GM23338 (cell line): Measurements from ENCODE around the gene DCTN5. TPM values are rescaled to one million over a fixed set of nuclear protein-coding genes. Genes with fewer than 3 reads are reported as not detected.
A peak's percentile ranks its signal among the peaks of the same experiment; 100 is the strongest.

Source experiments
- ATAC-seq: fragments of 200-7000 bp; cut with Tn5 transposase; 3 replicates; pipeline ENCODE4 v1.9.1; 2020
- DNase-seq: peaks from one replicate; pipeline ENCODE4 v3.0.0-alpha.2; 2015; ENCODE audit warnings: low spot score
- H2AFZ ChIP-seq: fragments of 200-600 bp; sonication (generic); 2 replicates; pipeline ENCODE4 v1.8.0; 2016; ENCODE audit warnings: antibody characterized with exemption, mild to moderate bottlenecking, moderate library complexity
- H3F3A ChIP-seq: fragments of 200-600 bp; sonication (generic); replicated peaks from 2 replicates; pipeline ENCODE4 v1.8.0; 2017; ENCODE audit warnings: antibody characterized with exemption, mixed run types, low read depth
- H3K27ac ChIP-seq: fragments of 200-600 bp; sonication (generic); 2 replicates; pipeline ENCODE4 v1.6.1; 2016; ENCODE audit warnings: low read depth
- H3K27me3 ChIP-seq: fragments of 200-600 bp; sonication (generic); 2 replicates; pipeline ENCODE4 v1.8.0; 2016; ENCODE audit warnings: mild to moderate bottlenecking, mixed run types, moderate library complexity; ENCODE audit not compliant: insufficient read depth
- H3K36me3 ChIP-seq: fragments of 200-600 bp; sonication (generic); 2 replicates; pipeline ENCODE4 v1.8.0; 2016; ENCODE audit warnings: mild to moderate bottlenecking; ENCODE audit not compliant: insufficient read depth
- H3K4me1 ChIP-seq: fragments of 200-600 bp; sonication (generic); 2 replicates; pipeline ENCODE4 v1.8.0; 2016; ENCODE audit warnings: mild to moderate bottlenecking, moderate library complexity; ENCODE audit not compliant: insufficient read depth
- H3K4me2 ChIP-seq: fragments of 200-600 bp; sonication (generic); 2 replicates; pipeline ENCODE4 v1.7.1; 2017; ENCODE audit warnings: mixed run types
- H3K4me3 ChIP-seq: fragments of 200-600 bp; sonication (generic); 2 replicates; pipeline ENCODE4 v1.6.1; 2016; ENCODE audit warnings: mixed run types
- H3K79me2 ChIP-seq: fragments of 200-600 bp; sonication (generic); replicated peaks from 2 replicates; pipeline ENCODE4 v1.8.0; 2017; ENCODE audit warnings: mild to moderate bottlenecking; ENCODE audit not compliant: insufficient read depth
- H3K9me2 ChIP-seq: fragments of 200-600 bp; sonication (generic); 2 replicates; pipeline ENCODE4 v1.8.0; 2017; ENCODE audit not compliant: insufficient read depth
- H4K20me1 ChIP-seq: fragments of 200-600 bp; sonication (generic); replicated peaks from 2 replicates; pipeline ENCODE4 v1.8.0; 2017; ENCODE audit warnings: mild to moderate bottlenecking; ENCODE audit not compliant: insufficient read depth
- H3K27ac Mint-ChIP-seq: 2 replicates; pipeline ENCODE4 v1.8.0; 2020; ENCODE audit warnings: inconsistent platforms, mild to moderate bottlenecking, moderate library complexity, mixed read lengths
- H3K27me3 Mint-ChIP-seq: 3 replicates; pipeline ENCODE4 v1.8.0; 2022; ENCODE audit warnings: low read depth, mild to moderate bottlenecking, moderate library complexity, mixed read lengths, inconsistent platforms; ENCODE audit not compliant: insufficient read depth, poor library complexity
- H3K36me3 Mint-ChIP-seq: 3 replicates; pipeline ENCODE4 v1.8.0; 2021; ENCODE audit warnings: low read depth, mild to moderate bottlenecking, inconsistent platforms, moderate library complexity, mixed read lengths
- H3K4me1 Mint-ChIP-seq: 3 replicates; pipeline ENCODE4 v1.8.0; 2020; ENCODE audit warnings: mild to moderate bottlenecking, inconsistent platforms, mixed read lengths
- H3K4me3 Mint-ChIP-seq: 3 replicates; pipeline ENCODE4 v1.8.0; 2021; ENCODE audit warnings: moderate library complexity, mild to moderate bottlenecking, inconsistent platforms, mixed read lengths
- H3K9me3 Mint-ChIP-seq: 3 replicates; pipeline ENCODE4 v1.8.0; 2020; ENCODE audit warnings: moderate library complexity, mild to moderate bottlenecking, inconsistent platforms, mixed read lengths
- CREB1 ChIP-seq: fragments of 250-450 bp; sonication (Bioruptor Pico); IDR thresholded peaks from 2 replicates; pipeline ENCODE4 v1.5.0; 2020; ENCODE audit warnings: low read depth, mild to moderate bottlenecking, moderate library complexity
- EZH2 ChIP-seq: fragments of 200-600 bp; sonication (generic); IDR thresholded peaks from one replicate; pipeline ENCODE4 v1.8.0; 2017; ENCODE audit warnings: antibody characterized with exemption, mild to moderate bottlenecking, low read depth; ENCODE audit not compliant: unreplicated experiment
- NANOG ChIP-seq: IDR thresholded peaks from 2 replicates; pipeline ENCODE4 v1.6.1; 2016; ENCODE audit warnings: antibody characterized with exemption, borderline replicate concordance
- POLR2AphosphoS5 ChIP-seq: IDR thresholded peaks from 2 replicates; pipeline ENCODE4 v1.6.1; 2016; ENCODE audit warnings: antibody characterized with exemption, low read depth
- STAT1 ChIP-seq: IDR thresholded peaks from one replicate; pipeline ENCODE4 v1.6.1; 2016; ENCODE audit warnings: antibody characterized with exemption; ENCODE audit not compliant: unreplicated experiment
- ZNF331 ChIP-seq: fragments of 250-450 bp; sonication (Bioruptor Pico); IDR thresholded peaks from 2 replicates; pipeline ENCODE4 v1.5.0; 2020; ENCODE audit warnings: low read depth, mild to moderate bottlenecking, moderate library complexity
- polyA plus RNA-seq: library from polyadenylated mRNA; unstranded; fragments of >200 nt; fragmentation: Nextera tagmentation; extraction: Ambion mirVana; gene quantifications from 2 replicates; pipeline ENCODE4 v1.2.1, GENCODE V29; 2016
- total RNA-seq: library from RNA; depleted of rRNA; stranded (reverse); fragments of >200 nt; shearing (Covaris generic); gene quantifications from 2 replicates; pipeline ENCODE4 v1.2.3, GENCODE V29; 2014
- TF ChIP-seq, protein P1 (sequence below): IDR thresholded peaks from one replicate; pipeline ENCODE4 v1.6.1; 2018; ENCODE audit warnings: antibody characterized with exemption; ENCODE audit not compliant: unreplicated experiment
- TF ChIP-seq, protein P2 (sequence below): fragments of 250-450 bp; sonication (Bioruptor Pico); IDR thresholded peaks from 2 replicates; pipeline ENCODE4 v1.5.0; 2020; ENCODE audit warnings: mild to moderate bottlenecking, moderate library complexity

DCTN5 gene
- total and polyA plus RNA-seq, 2 experiments from 2014 or later, result 11.5 to 69.6 TPM

DNA sequence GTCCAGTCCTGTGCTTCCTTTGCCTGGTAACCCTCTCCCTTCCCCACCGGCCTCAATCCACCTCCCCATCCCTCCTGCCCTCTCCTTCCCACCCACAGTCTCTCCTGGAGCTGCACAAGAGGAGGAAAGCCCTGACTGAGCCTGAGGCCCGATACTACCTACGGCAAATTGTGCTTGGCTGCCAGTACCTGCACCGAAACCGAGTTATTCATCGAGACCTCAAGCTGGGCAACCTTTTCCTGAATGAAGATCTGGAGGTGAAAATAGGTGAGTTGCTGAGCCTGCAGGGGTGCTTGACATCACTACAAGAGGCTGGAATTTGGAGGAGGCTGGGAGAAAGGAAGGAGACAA, 38.7 kb downstream of the DCTN5 start:
- peaks cover 13% of the 10 kb centered on the region; the same call in 1 of the 2 replicates for H3K4me1 ChIP-seq
- H2AFZ ChIP-seq, result no peak overlapping the region
- DNase-seq (peak; percentile 24), ATAC-seq (peak; percentile 6)
- no peaks in the 10 kb centered on the region for H3K9me3 Mint-ChIP-seq
- no peaks in the 10 kb centered on the region for H3K9me2 ChIP-seq
- peaks cover 18% of the 10 kb centered on the region for H3K27me3 Mint-ChIP-seq
- H3K79me2 ChIP-seq, result peaks cover 45% of the 10 kb centered on the region
- no peaks in the 10 kb centered on the region for H3K27me3 ChIP-seq
- peaks cover 56% of the 10 kb centered on the region for H3K36me3 Mint-ChIP-seq
- H3K36me3 ChIP-seq, result peaks cover 40% of the 10 kb centered on the region
- H4K20me1 ChIP-seq, result peaks cover 24% of the 10 kb centered on the region
- H3K4me2 ChIP-seq, result peak overlapping the region; percentile 95
- TF ChIP-seq, protein P1, sequence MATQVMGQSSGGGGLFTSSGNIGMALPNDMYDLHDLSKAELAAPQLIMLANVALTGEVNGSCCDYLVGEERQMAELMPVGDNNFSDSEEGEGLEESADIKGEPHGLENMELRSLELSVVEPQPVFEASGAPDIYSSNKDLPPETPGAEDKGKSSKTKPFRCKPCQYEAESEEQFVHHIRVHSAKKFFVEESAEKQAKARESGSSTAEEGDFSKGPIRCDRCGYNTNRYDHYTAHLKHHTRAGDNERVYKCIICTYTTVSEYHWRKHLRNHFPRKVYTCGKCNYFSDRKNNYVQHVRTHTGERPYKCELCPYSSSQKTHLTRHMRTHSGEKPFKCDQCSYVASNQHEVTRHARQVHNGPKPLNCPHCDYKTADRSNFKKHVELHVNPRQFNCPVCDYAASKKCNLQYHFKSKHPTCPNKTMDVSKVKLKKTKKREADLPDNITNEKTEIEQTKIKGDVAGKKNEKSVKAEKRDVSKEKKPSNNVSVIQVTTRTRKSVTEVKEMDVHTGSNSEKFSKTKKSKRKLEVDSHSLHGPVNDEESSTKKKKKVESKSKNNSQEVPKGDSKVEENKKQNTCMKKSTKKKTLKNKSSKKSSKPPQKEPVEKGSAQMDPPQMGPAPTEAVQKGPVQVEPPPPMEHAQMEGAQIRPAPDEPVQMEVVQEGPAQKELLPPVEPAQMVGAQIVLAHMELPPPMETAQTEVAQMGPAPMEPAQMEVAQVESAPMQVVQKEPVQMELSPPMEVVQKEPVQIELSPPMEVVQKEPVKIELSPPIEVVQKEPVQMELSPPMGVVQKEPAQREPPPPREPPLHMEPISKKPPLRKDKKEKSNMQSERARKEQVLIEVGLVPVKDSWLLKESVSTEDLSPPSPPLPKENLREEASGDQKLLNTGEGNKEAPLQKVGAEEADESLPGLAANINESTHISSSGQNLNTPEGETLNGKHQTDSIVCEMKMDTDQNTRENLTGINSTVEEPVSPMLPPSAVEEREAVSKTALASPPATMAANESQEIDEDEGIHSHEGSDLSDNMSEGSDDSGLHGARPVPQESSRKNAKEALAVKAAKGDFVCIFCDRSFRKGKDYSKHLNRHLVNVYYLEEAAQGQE, result no peak
- TF ChIP-seq ZNF331 (CRISPR knock-in tag) (no peak), EZH2 (no peak), STAT1 (no peak), CREB1 (CRISPR knock-in tag) (no peak), POLR2AphosphoS5 (no peak), NANOG (no peak)
- TF ChIP-seq, protein P2, sequence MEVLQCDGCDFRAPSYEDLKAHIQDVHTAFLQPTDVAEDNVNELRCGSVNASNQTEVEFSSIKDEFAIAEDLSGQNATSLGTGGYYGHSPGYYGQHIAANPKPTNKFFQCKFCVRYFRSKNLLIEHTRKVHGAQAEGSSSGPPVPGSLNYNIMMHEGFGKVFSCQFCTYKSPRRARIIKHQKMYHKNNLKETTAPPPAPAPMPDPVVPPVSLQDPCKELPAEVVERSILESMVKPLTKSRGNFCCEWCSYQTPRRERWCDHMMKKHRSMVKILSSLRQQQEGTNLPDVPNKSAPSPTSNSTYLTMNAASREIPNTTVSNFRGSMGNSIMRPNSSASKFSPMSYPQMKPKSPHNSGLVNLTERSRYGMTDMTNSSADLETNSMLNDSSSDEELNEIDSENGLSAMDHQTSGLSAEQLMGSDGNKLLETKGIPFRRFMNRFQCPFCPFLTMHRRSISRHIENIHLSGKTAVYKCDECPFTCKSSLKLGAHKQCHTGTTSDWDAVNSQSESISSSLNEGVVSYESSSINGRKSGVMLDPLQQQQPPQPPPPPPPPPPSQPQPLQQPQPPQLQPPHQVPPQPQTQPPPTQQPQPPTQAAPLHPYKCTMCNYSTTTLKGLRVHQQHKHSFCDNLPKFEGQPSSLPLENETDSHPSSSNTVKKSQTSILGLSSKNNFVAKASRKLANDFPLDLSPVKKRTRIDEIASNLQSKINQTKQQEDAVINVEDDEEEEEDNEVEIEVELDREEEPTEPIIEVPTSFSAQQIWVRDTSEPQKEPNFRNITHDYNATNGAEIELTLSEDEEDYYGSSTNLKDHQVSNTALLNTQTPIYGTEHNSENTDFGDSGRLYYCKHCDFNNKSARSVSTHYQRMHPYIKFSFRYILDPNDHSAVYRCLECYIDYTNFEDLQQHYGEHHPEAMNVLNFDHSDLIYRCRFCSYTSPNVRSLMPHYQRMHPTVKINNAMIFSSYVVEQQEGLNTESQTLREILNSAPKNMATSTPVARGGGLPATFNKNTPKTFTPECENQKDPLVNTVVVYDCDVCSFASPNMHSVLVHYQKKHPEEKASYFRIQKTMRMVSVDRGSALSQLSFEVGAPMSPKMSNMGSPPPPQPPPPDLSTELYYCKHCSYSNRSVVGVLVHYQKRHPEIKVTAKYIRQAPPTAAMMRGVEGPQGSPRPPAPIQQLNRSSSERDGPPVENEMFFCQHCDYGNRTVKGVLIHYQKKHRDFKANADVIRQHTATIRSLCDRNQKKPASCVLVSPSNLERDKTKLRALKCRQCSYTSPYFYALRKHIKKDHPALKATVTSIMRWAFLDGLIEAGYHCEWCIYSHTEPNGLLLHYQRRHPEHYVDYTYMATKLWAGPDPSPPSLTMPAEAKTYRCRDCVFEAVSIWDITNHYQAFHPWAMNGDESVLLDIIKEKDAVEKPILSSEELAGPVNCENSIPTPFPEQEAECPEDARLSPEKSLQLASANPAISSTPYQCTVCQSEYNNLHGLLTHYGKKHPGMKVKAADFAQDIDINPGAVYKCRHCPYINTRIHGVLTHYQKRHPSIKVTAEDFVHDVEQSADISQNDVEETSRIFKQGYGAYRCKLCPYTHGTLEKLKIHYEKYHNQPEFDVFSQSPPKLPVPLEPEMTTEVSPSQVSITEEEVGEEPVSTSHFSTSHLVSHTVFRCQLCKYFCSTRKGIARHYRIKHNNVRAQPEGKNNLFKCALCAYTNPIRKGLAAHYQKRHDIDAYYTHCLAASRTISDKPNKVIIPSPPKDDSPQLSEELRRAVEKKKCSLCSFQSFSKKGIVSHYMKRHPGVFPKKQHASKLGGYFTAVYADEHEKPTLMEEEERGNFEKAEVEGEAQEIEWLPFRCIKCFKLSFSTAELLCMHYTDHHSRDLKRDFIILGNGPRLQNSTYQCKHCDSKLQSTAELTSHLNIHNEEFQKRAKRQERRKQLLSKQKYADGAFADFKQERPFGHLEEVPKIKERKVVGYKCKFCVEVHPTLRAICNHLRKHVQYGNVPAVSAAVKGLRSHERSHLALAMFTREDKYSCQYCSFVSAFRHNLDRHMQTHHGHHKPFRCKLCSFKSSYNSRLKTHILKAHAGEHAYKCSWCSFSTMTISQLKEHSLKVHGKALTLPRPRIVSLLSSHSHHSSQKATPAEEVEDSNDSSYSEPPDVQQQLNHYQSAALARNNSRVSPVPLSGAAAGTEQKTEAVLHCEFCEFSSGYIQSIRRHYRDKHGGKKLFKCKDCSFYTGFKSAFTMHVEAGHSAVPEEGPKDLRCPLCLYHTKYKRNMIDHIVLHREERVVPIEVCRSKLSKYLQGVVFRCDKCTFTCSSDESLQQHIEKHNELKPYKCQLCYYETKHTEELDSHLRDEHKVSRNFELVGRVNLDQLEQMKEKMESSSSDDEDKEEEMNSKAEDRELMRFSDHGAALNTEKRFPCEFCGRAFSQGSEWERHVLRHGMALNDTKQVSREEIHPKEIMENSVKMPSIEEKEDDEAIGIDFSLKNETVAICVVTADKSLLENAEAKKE (CRISPR knock-in tag), result no peak
- H3F3A ChIP-seq, result peaks cover 25% of the 10 kb centered on the region; the same call in 1 of the 2 replicates
- H3K27ac ChIP-seq, result no peak overlapping the region
- peak overlapping the region; percentile 97 for H3K27ac Mint-ChIP-seq
- H3K4me3 ChIP-seq, result peak overlapping the region; percentile 100
- H3K4me3 Mint-ChIP-seq, result peak overlapping the region; percentile 98
- H3K4me1 Mint-ChIP-seq, result peaks cover 16% of the 10 kb centered on the region
